Tibial artery (tissue), 4 donors: ENCODE data around the gene PIK3R1.

ENCODE experiments used
- DNase-seq, 2 donors: peaks; one replicate each; pipeline ENCODE4 v3.0.0-alpha.2; 2019
- H3K27ac ChIP-seq, 2 donors: fragments of 200-600 bp; sonication (generic) in 1 of 2; 1 replicate in 1 of 2; 2 replicates in 1 of 2; pipeline ENCODE4 v1.5.1; 2018 to 2019; ENCODE audit warnings: mild to moderate bottlenecking in 1 of 2
- H3K27me3 ChIP-seq, 2 donors: fragments of 200-600 bp; sonication (generic) in 1 of 2; one replicate each; pipeline versions ENCODE4 v1.5.1 to v1.6.0; 2016 to 2019
- H3K36me3 ChIP-seq, 3 donors: fragments of 200-600 bp; sonication (generic) in 2 of 3; one replicate each; pipeline ENCODE4 v1.5.1; 2016 to 2019; ENCODE audit warnings: mild to moderate bottlenecking in 2 of 3
- H3K4me1 ChIP-seq, 4 donors: fragments of 200-600 bp; sonication (generic) in 2 of 4; 1 replicate in 3 of 4; 2 replicates in 1 of 4; pipeline ENCODE4 v1.5.1; 2016 to 2019
- H3K4me3 ChIP-seq, 2 donors: fragments of 200-600 bp; sonication (generic) in 1 of 2; 1 replicate in 1 of 2; 2 replicates in 1 of 2; pipeline ENCODE4 v1.5.1; 2018 to 2019; ENCODE audit warnings: mild to moderate bottlenecking in 2 of 2
- H3K9me3 ChIP-seq, 3 donors: fragments of 200-600 bp; sonication (generic) in 1 of 3; one replicate each; pipeline ENCODE4 v1.5.1; 2016 to 2019
- CTCF ChIP-seq, 2 experiments: fragments of 200-600 bp in 1 of 2; fragments of 450-650 bp in 1 of 2; IDR thresholded peaks; one replicate each; pipeline ENCODE4 v1.5.1; 2017 to 2019; ENCODE audit warnings: antibody characterized with exemption in 2 of 2, mild to moderate bottlenecking in 1 of 2, moderate library complexity in 1 of 2
- intact Hi-C: fragments of 100-400 bp; cut with DNase I; formaldehyde crosslinking; loops from one replicate; pipeline ENCODE4 v1.15.0; 2023; ENCODE audit warnings: low total_unique reads

Gene PIK3R1

GRCh38 chr5:68347536-68347935 lies 132.0 kb downstream of the PIK3R1 start:
- Histone ChIP-seq H3K9me3 (no peaks in the 10 kb centered on the region), H3K27me3 (no peaks in the 10 kb centered on the region), H3K36me3 (no peaks in the 10 kb centered on the region), H3K4me3 (no peak overlapping the region), H3K4me1 (peaks cover 0 to 21% (median 15%) of the 10 kb centered on the region in 4 donors), H3K27ac (no peak overlapping the region)
- intact Hi-C loops: no loop called here
- no peak for TF ChIP-seq CTCF (IDR thresholded peaks at IDR 0.05)
- DNase-seq: no peak

GRCh38 chr5:68348447-68349222 lies 133.1 kb downstream of the PIK3R1 start:
- no peak overlapping the region for H3K4me3 ChIP-seq
- intact Hi-C loops: no loop called here
- no peaks in the 10 kb centered on the region for H3K36me3 ChIP-seq
- no peaks in the 10 kb centered on the region for H3K9me3 ChIP-seq
- no peak overlapping the region for H3K27ac ChIP-seq
- DNase-seq: no peak
- H3K27me3 ChIP-seq: no peaks in the 10 kb centered on the region
- TF ChIP-seq CTCF (IDR thresholded peaks at IDR 0.05): no peak
- peaks cover 0 to 12% (median 8%) of the 10 kb centered on the region in 4 donors for H3K4me1 ChIP-seq

- no peak for DNase-seq
- Histone ChIP-seq H3K36me3 (no peaks in the 10 kb centered on the region), H3K27ac (no peak overlapping the region), H3K27me3 (no peaks in the 10 kb centered on the region), H3K9me3 (no peaks in the 10 kb centered on the region), H3K4me3 (no peak overlapping the region), H3K4me1 (no peaks in the 10 kb centered on the region)
- intact Hi-C loops: no loop called here
- TF ChIP-seq CTCF (IDR thresholded peaks at IDR 0.05): no peak
These were observed 134.6 kb downstream of the PIK3R1 start for GRCh38 chr5:68350176-68350575.
